SK-N-SH (cell line): ENCODE data around the gene RIMS4.

ENCODE experiments used
- CHD2 ChIP-seq: fragments of 150-350 bp; IDR thresholded peaks from 2 replicates; pipeline ENCODE4 v1.6.1; 2018; ENCODE audit warnings: low read length; ENCODE audit not compliant: partially characterized antibody
- EZH2phosphoT487 ChIP-seq: fragments of 200-600 bp; sonication (generic); IDR thresholded peaks from 2 replicates; pipeline ENCODE4 v1.6.1; 2017; ENCODE audit warnings: low read depth, mixed run types, mild to moderate bottlenecking, antibody characterized with exemption, moderate library complexity, borderline replicate concordance
- MXI1 ChIP-seq: IDR thresholded peaks from 2 replicates; pipeline ENCODE4 v1.6.1; 2012; ENCODE audit warnings: mild to moderate bottlenecking, low read depth, low read length, improper control_type of control experiment
- RAD21 ChIP-seq: IDR thresholded peaks from 2 replicates; pipeline ENCODE4 v1.6.1; 2012; ENCODE audit warnings: mild to moderate bottlenecking, low read length
- RCOR1 ChIP-seq: fragments of 150-350 bp; IDR thresholded peaks from 2 replicates; pipeline ENCODE4 v1.6.1; 2017; ENCODE audit warnings: antibody characterized with exemption, low read length
- TAF1 ChIP-seq: IDR thresholded peaks from 2 replicates; pipeline ENCODE4 v1.6.1; 2012; ENCODE audit warnings: low read depth, mild to moderate bottlenecking, low read length, moderate library complexity, borderline replicate concordance
- TCF12 ChIP-seq: IDR thresholded peaks from 2 replicates; pipeline ENCODE4 v1.4.0; 2012
- TF ChIP-seq, protein P1 (sequence below): fragments of 200-600 bp; sonication (generic); IDR thresholded peaks from 2 replicates; pipeline ENCODE4 v1.6.1; 2017; ENCODE audit warnings: antibody characterized with exemption, mild to moderate bottlenecking, moderate library complexity
- TF ChIP-seq, protein P2 (sequence below): fragments of 150-350 bp; IDR thresholded peaks from 2 replicates; pipeline ENCODE4 v1.6.1; 2017; ENCODE audit warnings: antibody characterized with exemption, low read length, low read depth, borderline replicate concordance
- TF ChIP-seq, protein P3 (sequence below): IDR thresholded peaks from 2 replicates; pipeline ENCODE4 v1.6.1; 2012; ENCODE audit warnings: mild to moderate bottlenecking, low read depth, low read length, moderate library complexity
- TF ChIP-seq, protein P4 (sequence below): IDR thresholded peaks from 2 replicates; pipeline ENCODE4 v1.4.0; 2012; ENCODE audit warnings: low read depth

DNA sequence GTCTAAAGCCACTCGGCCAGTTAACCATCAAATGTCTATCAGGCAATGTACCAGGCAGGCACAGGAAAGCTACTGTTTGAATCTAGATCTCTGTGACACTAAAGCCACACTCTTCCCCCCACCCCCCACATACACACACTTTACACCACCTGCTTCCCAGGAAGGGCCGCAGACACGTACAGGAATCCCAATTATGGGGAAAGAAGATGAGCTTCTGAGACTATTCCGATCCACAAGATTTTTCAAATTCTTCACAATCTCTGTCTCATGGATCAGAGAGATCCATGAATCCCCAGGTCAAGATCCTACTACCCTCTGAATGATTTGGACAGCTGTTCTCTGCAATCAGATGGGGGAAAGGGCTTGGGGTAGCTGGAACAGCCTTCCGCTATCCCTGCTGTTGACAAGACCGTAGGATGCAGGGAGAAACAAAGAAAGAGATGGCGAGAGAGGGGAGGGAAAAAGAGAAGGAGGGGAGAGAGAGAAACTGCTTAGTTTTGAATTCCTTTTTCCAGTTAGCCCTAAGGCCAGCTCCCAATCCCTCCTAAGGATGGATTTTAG lies 25.4 kb upstream of the RIMS4 start:
- TF ChIP-seq, protein P1, sequence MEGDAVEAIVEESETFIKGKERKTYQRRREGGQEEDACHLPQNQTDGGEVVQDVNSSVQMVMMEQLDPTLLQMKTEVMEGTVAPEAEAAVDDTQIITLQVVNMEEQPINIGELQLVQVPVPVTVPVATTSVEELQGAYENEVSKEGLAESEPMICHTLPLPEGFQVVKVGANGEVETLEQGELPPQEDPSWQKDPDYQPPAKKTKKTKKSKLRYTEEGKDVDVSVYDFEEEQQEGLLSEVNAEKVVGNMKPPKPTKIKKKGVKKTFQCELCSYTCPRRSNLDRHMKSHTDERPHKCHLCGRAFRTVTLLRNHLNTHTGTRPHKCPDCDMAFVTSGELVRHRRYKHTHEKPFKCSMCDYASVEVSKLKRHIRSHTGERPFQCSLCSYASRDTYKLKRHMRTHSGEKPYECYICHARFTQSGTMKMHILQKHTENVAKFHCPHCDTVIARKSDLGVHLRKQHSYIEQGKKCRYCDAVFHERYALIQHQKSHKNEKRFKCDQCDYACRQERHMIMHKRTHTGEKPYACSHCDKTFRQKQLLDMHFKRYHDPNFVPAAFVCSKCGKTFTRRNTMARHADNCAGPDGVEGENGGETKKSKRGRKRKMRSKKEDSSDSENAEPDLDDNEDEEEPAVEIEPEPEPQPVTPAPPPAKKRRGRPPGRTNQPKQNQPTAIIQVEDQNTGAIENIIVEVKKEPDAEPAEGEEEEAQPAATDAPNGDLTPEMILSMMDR: no peak
- TF ChIP-seq MXI1 (no peak), RCOR1 (no peak), EZH2phosphoT487 (no peak), TCF12 (no peak), TAF1 (no peak), CHD2 (no peak), RAD21 (no peak)
- TF ChIP-seq, protein P2, sequence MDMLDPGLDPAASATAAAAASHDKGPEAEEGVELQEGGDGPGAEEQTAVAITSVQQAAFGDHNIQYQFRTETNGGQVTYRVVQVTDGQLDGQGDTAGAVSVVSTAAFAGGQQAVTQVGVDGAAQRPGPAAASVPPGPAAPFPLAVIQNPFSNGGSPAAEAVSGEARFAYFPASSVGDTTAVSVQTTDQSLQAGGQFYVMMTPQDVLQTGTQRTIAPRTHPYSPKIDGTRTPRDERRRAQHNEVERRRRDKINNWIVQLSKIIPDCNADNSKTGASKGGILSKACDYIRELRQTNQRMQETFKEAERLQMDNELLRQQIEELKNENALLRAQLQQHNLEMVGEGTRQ: no peak
- TF ChIP-seq, protein P3, sequence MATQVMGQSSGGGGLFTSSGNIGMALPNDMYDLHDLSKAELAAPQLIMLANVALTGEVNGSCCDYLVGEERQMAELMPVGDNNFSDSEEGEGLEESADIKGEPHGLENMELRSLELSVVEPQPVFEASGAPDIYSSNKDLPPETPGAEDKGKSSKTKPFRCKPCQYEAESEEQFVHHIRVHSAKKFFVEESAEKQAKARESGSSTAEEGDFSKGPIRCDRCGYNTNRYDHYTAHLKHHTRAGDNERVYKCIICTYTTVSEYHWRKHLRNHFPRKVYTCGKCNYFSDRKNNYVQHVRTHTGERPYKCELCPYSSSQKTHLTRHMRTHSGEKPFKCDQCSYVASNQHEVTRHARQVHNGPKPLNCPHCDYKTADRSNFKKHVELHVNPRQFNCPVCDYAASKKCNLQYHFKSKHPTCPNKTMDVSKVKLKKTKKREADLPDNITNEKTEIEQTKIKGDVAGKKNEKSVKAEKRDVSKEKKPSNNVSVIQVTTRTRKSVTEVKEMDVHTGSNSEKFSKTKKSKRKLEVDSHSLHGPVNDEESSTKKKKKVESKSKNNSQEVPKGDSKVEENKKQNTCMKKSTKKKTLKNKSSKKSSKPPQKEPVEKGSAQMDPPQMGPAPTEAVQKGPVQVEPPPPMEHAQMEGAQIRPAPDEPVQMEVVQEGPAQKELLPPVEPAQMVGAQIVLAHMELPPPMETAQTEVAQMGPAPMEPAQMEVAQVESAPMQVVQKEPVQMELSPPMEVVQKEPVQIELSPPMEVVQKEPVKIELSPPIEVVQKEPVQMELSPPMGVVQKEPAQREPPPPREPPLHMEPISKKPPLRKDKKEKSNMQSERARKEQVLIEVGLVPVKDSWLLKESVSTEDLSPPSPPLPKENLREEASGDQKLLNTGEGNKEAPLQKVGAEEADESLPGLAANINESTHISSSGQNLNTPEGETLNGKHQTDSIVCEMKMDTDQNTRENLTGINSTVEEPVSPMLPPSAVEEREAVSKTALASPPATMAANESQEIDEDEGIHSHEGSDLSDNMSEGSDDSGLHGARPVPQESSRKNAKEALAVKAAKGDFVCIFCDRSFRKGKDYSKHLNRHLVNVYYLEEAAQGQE: no peak
- TF ChIP-seq, protein P4, sequence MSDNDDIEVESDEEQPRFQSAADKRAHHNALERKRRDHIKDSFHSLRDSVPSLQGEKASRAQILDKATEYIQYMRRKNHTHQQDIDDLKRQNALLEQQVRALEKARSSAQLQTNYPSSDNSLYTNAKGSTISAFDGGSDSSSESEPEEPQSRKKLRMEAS: no peak
